Prostate gland (tissue), 2 donors: Measurements from ENCODE around the gene LIPE.

ENCODE experiments used
- CTCF ChIP-seq, 4 experiments: fragments of 200-600 bp in 2 of 4; fragments of 450-650 bp in 2 of 4; sonication (generic) in 2 of 4; IDR thresholded peaks; 1 replicate in 3 of 4; 2 replicates in 1 of 4; pipeline ENCODE4 v1.5.1; 2016 to 2019; ENCODE audit warnings: antibody characterized with exemption in 4 of 4, mild to moderate bottlenecking in 2 of 4, moderate library complexity in 2 of 4
- POLR2A ChIP-seq: fragments of 450-650 bp; IDR thresholded peaks from one replicate; pipeline ENCODE4 v1.6.1; 2016; ENCODE audit warnings: antibody characterized with exemption, mild to moderate bottlenecking
- POLR2AphosphoS5 ChIP-seq: sonication (generic); formaldehyde crosslinking; IDR thresholded peaks from one replicate; pipeline ENCODE4 v1.6.1; 2017; ENCODE audit warnings: antibody characterized with exemption

- TF ChIP-seq CTCF (IDR thresholded peaks at IDR 0.05), result no peak
- TF ChIP-seq POLR2AphosphoS5, result no peak
- TF ChIP-seq POLR2A, result no peak
Observed at GRCh38 chr19:42422901-42423461, 4.2 kb downstream of the LIPE start.
